22Rv1 (cell line): Measurements from ENCODE around the gene MIER3.

Source experiments
- H3K27ac ChIP-seq: fragments of 450-650 bp; 2 replicates; pipeline ENCODE4 v1.5.1; 2017
- CTCF ChIP-seq: fragments of 450-650 bp; IDR thresholded peaks from 2 replicates; pipeline ENCODE4 v1.5.1; 2017; ENCODE audit warnings: mild to moderate bottlenecking
- ZFX ChIP-seq: fragments of 450-650 bp; IDR thresholded peaks from 2 replicates; pipeline ENCODE4 v1.6.1; 2017; ENCODE audit warnings: antibody characterized with exemption, borderline replicate concordance

MIER3 gene

GRCh38 chr5:56977021-56977420, 25.1 kb upstream of the MIER3 start:
- TF ChIP-seq CTCF (no peak), ZFX (no peak)
- no peak overlapping the region for H3K27ac ChIP-seq

- TF ChIP-seq ZFX (no peak), CTCF (no peak)
Observed at GRCh38 chr5:56974241-56974640, 22.3 kb upstream of the MIER3 start.

GRCh38 chr5:56973473-56973872, 21.6 kb upstream of the MIER3 start:
- TF ChIP-seq ZFX (no peak), CTCF (no peak)

More at GRCh38 chr5:56974241-56974640, 22.3 kb upstream of the MIER3 start:
- H3K27ac ChIP-seq = no peak overlapping the region

GRCh38 chr5:56971275-56971674, 19.4 kb upstream of the MIER3 start:
- H3K27ac ChIP-seq = no peak overlapping the region
- TF ChIP-seq ZFX (no peak), CTCF (no peak)

More at GRCh38 chr5:56973473-56973872, 21.6 kb upstream of the MIER3 start:
- H3K27ac ChIP-seq = no peak overlapping the region

GRCh38 chr5:56964173-56964572, 12.2 kb upstream of the MIER3 start:
- H3K27ac ChIP-seq = no peak overlapping the region
- TF ChIP-seq ZFX (no peak), CTCF (no peak)

GRCh38 chr5:56963246-56963645, 11.3 kb upstream of the MIER3 start:
- H3K27ac ChIP-seq = no peak overlapping the region
- TF ChIP-seq ZFX (no peak), CTCF (no peak)

GRCh38 chr5:56962286-56962685, 10.4 kb upstream of the MIER3 start:
- TF ChIP-seq ZFX (no peak), CTCF (no peak)
- H3K27ac ChIP-seq = no peak overlapping the region
